Measurements from ENCODE around the gene CCDC34. TPM values are rescaled to one million over a fixed set of nuclear protein-coding genes. Genes with fewer than 3 reads are reported as not detected.

CCDC34 gene
- total RNA-seq, 4 donors from 2014 or later, result 0.24 to 1.3 (median 0.64) TPM

- Histone ChIP-seq H3K36me3 (no peaks in the 10 kb centered on the region), H3K9me3 (no peaks in the 10 kb centered on the region), H3K27me3 (no peaks in the 10 kb centered on the region), H3K4me3 (no peak overlapping the region), H3K27ac (no peak overlapping the region), H3K4me1 (peaks cover 13 to 16% of the 10 kb centered on the region in 2 donors)
- no peak for TF ChIP-seq CTCF (IDR thresholded peaks at IDR 0.05 in 4 of 5, conservative IDR thresholded peaks at IDR 0.05 in 1 of 5)
- no peak for TF ChIP-seq POLR2A (IDR thresholded peaks at IDR 0.05)
- DNase-seq, result no peak
- in situ Hi-C loops (cut with MboI; ENCODE audit: low sequenced_read_pairs in 4 of 4), result no loop called here
- intact Hi-C loops (cut with DNase I; ENCODE audit: low total_unique reads), result no loop called here
- no peak for ATAC-seq
Observed at GRCh38 chr11:27390318-27391295, 27.6 kb upstream of the CCDC34 start.

- intact Hi-C loops (cut with DNase I; ENCODE audit: low total_unique reads), result no loop called here
- TF ChIP-seq CTCF (IDR thresholded peaks at IDR 0.05 in 4 of 5, conservative IDR thresholded peaks at IDR 0.05 in 1 of 5), result no peak
- no peak for TF ChIP-seq POLR2A (IDR thresholded peaks at IDR 0.05)
- no peak overlapping the region for H3K27ac ChIP-seq
- H3K36me3 ChIP-seq, result peaks cover 0 to 8% of the 10 kb centered on the region in 2 donors
- ATAC-seq (no peak), DNase-seq (no peak)
- H3K27me3 ChIP-seq, result no peaks in the 10 kb centered on the region
- no peaks in the 10 kb centered on the region for H3K9me3 ChIP-seq
- H3K4me1 ChIP-seq, result peaks cover 0 to 4% of the 10 kb centered on the region in 2 donors
- in situ Hi-C loops (cut with MboI; ENCODE audit: low sequenced_read_pairs in 4 of 4), result no loop called here
- H3K4me3 ChIP-seq, result no peak overlapping the region
Observed at GRCh38 chr11:27388869-27389268, 25.9 kb upstream of the CCDC34 start.

GRCh38 chr11:27388001-27388400, 25.0 kb upstream of the CCDC34 start:
- no peak for TF ChIP-seq POLR2A (IDR thresholded peaks at IDR 0.05)
- no peak for TF ChIP-seq CTCF (IDR thresholded peaks at IDR 0.05 in 4 of 5, conservative IDR thresholded peaks at IDR 0.05 in 1 of 5)
- Histone ChIP-seq H3K4me3 (no peak overlapping the region), H3K4me1 (peaks cover 0 to 4% of the 10 kb centered on the region in 2 donors), H3K9me3 (no peaks in the 10 kb centered on the region), H3K36me3 (peaks cover 0 to 8% of the 10 kb centered on the region in 2 donors), H3K27me3 (no peaks in the 10 kb centered on the region), H3K27ac (no peak overlapping the region)
- ATAC-seq (no peak), DNase-seq (no peak)
- intact Hi-C loops (cut with DNase I; ENCODE audit: low total_unique reads), result no loop called here
- in situ Hi-C loops (cut with MboI; ENCODE audit: low sequenced_read_pairs in 4 of 4), result no loop called here

- Histone ChIP-seq H3K4me1 (no peaks in the 10 kb centered on the region), H3K4me3 (no peak overlapping the region), H3K27me3 (no peaks in the 10 kb centered on the region), H3K9me3 (no peaks in the 10 kb centered on the region), H3K36me3 (peaks cover 0 to 8% of the 10 kb centered on the region in 2 donors), H3K27ac (no peak overlapping the region)
- TF ChIP-seq POLR2A (IDR thresholded peaks at IDR 0.05), result no peak
- no peak for TF ChIP-seq CTCF (IDR thresholded peaks at IDR 0.05 in 4 of 5, conservative IDR thresholded peaks at IDR 0.05 in 1 of 5)
- DNase-seq (no peak), ATAC-seq (no peak)
- intact Hi-C loops (cut with DNase I; ENCODE audit: low total_unique reads), result no loop called here
- in situ Hi-C loops (cut with MboI; ENCODE audit: low sequenced_read_pairs in 4 of 4), result no loop called here
Observed at GRCh38 chr11:27387362-27387761, 24.3 kb upstream of the CCDC34 start.
